ENCODE results near the gene KLF13. TPM values are rescaled to one million over a fixed set of nuclear protein-coding genes. Genes with fewer than 3 reads are reported as not detected.
A peak's percentile ranks its signal among the peaks of the same experiment; 100 is the strongest.

The KLF13 gene
- total and polyA plus RNA-seq, 10 of the 15 experiments (the other 5 are each of a cell fraction or from before 2014, with no cell fraction given): 20.3 to 109 (median 51.4) TPM

- Histone ChIP-seq H3K4me3 (peak overlapping the region; percentile 22; the same call in 1 of the 2 replicates), H4K20me1 (ENCODE audit: control insufficient read depth, insufficient read depth) (peaks cover 10% of the 10 kb centered on the region), H3K9ac (ENCODE audit: control insufficient read depth, insufficient read depth, low read length) (peak overlapping the region; percentile 38), H3K79me2 (ENCODE audit: control insufficient read depth, insufficient read depth, low read length) (peaks cover 97% of the 10 kb centered on the region), H3K36me3 (ENCODE audit: control insufficient read depth in 2 of 2, insufficient read depth in 2 of 2, low read length in 1 of 2) (peaks cover 7 to 22% of the 10 kb centered on the region in 2 experiments), H3K27ac (ENCODE audit: control insufficient read depth, insufficient read depth) (peak overlapping the region; percentile 83), H3K4me2 (ENCODE audit: control insufficient read depth, insufficient read depth) (peak overlapping the region; percentile 97), H3K27me3 (replicated peaks in 1 of 2; ENCODE audit: control insufficient read depth in 2 of 2, insufficient read depth in 2 of 2, low read length in 1 of 2) (no peaks in the 10 kb centered on the region), H3K4me1 (ENCODE audit: control insufficient read depth, insufficient read depth, low read length) (peaks cover 91% of the 10 kb centered on the region), H2AFZ (ENCODE audit: control insufficient read depth, low read depth, low read length) (no peak overlapping the region; the same call in 1 of the 2 replicates), H3K9me3 (replicated peaks; ENCODE audit: control insufficient read depth, insufficient read depth, low read length) (no peaks in the 10 kb centered on the region)
- in situ Hi-C loops (cut with MboI): loop anchor here (10.0 to 25.0 kb wide), 3 partner anchors 334 to 1273 kb away; partner anchors contain the start of genes ARHGAP11A and ARHGAP11B
- WGBS (ENCODE audit: insufficient coverage, insufficient replicate concordance, low lambda C conversion rate, missing lambda C conversion rate): 58% methylated on average over 9 of the region's 9 CpGs
- DNase-seq (ENCODE audit: low read depth, low spot score) (peak; percentile 75), FAIRE-seq (no peak), ATAC-seq (peak; percentile 81)
- ChIA-PET POLR2A (interaction anchor here (0.6 to 1.8 kb wide), 6 partner anchors 8 to 78 kb away, joined by 3 to 10 read pairs (median 4); no protein-coding TSS in a partner anchor), SMC1A (ENCODE audit: uncharacterized antibody, unreplicated experiment) (interaction anchor here (0.6 to 1.9 kb wide), 15 partner anchors 9 to 133 kb away, joined by 3 to 14 read pairs (median 3); no protein-coding TSS in a partner anchor), CTCF (interaction anchor here (0.7 to 1.9 kb wide), 5 partner anchors 77 to 150 kb away, joined by 3 to 9 read pairs (median 5); no protein-coding TSS in a partner anchor), RAD21 (ENCODE audit: unreplicated experiment) (interaction anchor here (0.7 to 2.4 kb wide), 17 partner anchors 10 to 150 kb away, joined by 3 to 16 read pairs (median 4); no protein-coding TSS in a partner anchor)
- intact Hi-C loops (cut with micrococcal nuclease; ENCODE audit: unreplicated experiment): loop anchor here (1.0 kb wide), 1 partner anchor 13 kb away; the partner anchor contains the start of gene KLF13
- no TSS peak for BruUV-seq (replicated peaks)
- no peak for TF ChIP-seq ZBTB33 (IDR thresholded peaks at IDR 0.05)
- TF ChIP-seq POLR2A (IDR thresholded peaks at IDR 0.05; ENCODE audit: low read depth, low read length): no peak
- TF ChIP-seq POLR2AphosphoS2 (IDR thresholded peaks at IDR 0.05; ENCODE audit: low read depth, low read length): no peak; the same call in 1 of the 2 replicates
- TF ChIP-seq SKIL (IDR thresholded peaks at IDR 0.05; ENCODE audit: low read depth, poor library complexity, severe bottlenecking): peak; percentile 78
- TF ChIP-seq MTA3 (IDR thresholded peaks at IDR 0.05; ENCODE audit: borderline replicate concordance, low read length): no peak
- TF ChIP-seq MYB (IDR thresholded peaks at IDR 0.05; ENCODE audit: borderline replicate concordance, low read depth, low read length): no peak
- TF ChIP-seq RB1 (IDR thresholded peaks at IDR 0.05; ENCODE audit: borderline replicate concordance): peak; percentile 92; the same call in 1 of the 2 replicates
- TF ChIP-seq ZBTB4 (CRISPR knock-in tag; IDR thresholded peaks at IDR 0.05): no peak
- 0 out of 2 replicates have a peak, but pooled peaks have one; percentile 9 for TF ChIP-seq IRF4 (IDR thresholded peaks at IDR 0.05; ENCODE audit: low read depth, low read length)
- TF ChIP-seq NFYB (IDR thresholded peaks at IDR 0.05; ENCODE audit: insufficient read depth, low read depth, low read length): no peak
- no peak for TF ChIP-seq RELA (IDR thresholded peaks at IDR 0.05; ENCODE audit: borderline replicate concordance, partially characterized antibody)
- no peak for TF ChIP-seq SUZ12 (IDR thresholded peaks at IDR 0.05; ENCODE audit: unreplicated experiment)
- no peak for TF ChIP-seq HDAC6 (IDR thresholded peaks at IDR 0.05; ENCODE audit: unreplicated experiment)
- TF ChIP-seq TCF12 (IDR thresholded peaks at IDR 0.05; ENCODE audit: low read depth, low read length): peak; percentile 56; the same call in 1 of the 2 replicates
- TF ChIP-seq NRF1 (conservative IDR thresholded peaks at IDR 0.05; ENCODE audit: low read depth, low read length): no peak
Measured at GRCh38 chr15:31338879-31339557, 12.4 kb downstream of the KLF13 start.
